ENCODE measurements around the gene NUB1.
A peak's percentile ranks its signal among the peaks of the same experiment; 100 is the strongest.

NUB1 gene

DNA sequence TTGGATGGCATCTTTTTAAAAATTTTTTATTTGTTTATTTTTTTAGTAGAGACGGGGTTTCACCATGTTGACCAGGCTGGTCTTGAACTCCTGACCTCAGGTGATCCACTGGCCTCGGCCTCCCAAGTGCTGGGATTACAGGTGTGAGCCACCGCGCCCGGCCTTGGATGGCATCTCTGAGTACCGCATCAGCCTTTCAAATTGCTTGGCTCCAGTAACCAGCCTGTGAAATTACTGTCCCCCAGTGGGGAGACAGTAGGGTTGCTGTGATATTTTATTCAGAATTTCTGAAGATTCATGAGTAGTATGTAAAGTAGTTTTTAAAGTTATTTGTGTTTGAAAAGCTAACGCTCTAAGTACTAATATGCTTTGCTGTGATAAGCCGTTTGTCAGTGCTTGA is 1.2 kb downstream of the NUB1 start:
- DNase-seq (ENCODE audit: low read depth, low spot score) = no peak

DNA sequence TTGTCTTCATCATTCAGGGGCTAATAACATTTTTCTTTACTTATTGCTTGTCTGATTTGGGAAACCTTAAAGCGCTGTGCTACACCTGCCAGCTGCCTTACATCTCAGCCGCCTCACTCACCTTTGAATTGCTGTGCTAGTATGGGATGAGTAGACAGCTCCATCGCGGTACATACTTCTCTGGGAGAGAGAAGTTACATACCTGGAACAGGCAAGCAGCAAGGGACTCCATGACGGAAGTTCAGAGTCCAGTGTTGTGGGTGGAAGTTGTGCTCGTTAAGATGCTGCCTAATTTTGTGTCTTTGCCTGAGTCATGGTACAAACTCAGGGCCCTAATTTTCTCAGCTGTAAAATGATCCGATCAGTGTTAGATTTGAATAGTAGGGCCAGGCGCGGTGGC is 1.9 kb downstream of the NUB1 start:
- DNase-seq (ENCODE audit: low read depth, low spot score) = no peak

DNA sequence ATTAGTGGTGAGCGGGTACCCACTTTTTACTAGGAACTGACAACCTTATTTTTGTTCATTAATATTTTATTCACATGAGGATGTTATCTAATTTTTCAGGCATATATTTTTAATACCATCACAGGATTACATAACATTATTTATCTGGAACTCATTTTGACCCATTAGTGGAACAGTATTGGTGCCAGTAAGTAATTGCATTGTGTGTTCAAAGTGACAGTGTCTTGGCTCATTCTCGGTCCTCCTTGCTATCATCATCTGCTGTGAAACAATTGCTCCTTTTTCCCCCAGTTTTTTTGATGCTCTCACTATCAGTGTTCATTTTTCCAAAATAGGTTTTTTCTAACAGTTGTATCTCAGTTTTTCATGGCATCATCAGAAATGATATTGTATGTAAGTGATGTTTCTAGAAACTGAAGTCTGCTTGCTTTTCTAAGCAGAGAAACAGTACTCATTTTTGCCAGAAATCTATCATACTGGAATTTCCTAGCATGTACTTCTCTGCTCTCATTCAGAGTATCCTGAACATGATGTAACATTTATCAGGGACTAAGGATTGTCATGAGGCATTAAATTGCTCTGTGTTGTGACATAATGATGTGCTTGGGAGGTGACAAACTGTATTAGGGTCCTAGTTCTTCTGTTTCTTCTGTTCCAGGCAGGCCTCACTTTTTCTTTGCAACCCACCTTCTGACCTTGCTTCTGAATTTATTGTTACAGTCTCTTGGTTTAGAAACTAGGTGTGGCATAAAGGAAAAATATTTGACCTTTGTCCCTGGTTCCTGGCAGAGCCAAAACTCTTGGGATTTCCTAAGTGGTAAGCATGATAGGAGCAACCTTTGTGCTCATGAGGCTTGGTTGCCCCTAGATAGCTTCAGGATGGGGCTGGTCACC is 4.2 kb downstream of the NUB1 start:
- DNase-seq (ENCODE audit: low read depth, low spot score) = no peak

DNA sequence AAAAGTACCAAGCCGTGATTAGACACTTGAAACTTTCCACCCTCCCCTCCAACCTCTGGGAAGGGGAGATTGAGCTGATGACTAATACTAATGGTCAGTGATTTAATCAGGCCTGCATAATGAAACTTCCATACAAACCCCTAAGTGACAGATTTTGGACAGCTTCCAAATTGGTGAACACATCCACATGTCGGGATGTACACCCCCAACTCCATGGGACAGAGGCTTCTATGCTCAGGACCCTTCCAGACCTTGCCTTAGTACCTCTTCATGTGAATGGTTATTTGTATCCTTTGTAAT is 4.8 kb downstream of the NUB1 start:
- no peak for DNase-seq (ENCODE audit: low read depth, low spot score)

DNA sequence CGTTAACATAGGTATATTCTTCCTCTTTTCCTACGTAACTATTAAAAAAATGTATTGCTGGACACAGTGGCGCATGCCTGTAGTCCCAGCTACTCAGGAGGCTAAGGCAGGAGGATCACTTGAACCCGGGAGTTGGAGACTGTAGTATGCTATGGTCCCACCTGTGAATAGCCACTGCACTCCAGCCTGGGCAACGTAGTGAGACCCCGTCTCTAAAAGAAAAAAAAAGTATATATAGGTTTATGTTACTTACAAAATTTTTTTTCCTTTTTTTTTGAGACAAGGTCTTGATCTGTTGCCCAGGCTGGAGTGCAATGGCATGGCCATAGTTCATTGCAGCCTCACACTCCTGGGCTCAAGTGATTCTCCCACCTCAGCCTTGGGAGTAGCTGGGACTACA is 5.6 kb downstream of the NUB1 start:
- no peak for DNase-seq (ENCODE audit: low read depth, low spot score)

DNA sequence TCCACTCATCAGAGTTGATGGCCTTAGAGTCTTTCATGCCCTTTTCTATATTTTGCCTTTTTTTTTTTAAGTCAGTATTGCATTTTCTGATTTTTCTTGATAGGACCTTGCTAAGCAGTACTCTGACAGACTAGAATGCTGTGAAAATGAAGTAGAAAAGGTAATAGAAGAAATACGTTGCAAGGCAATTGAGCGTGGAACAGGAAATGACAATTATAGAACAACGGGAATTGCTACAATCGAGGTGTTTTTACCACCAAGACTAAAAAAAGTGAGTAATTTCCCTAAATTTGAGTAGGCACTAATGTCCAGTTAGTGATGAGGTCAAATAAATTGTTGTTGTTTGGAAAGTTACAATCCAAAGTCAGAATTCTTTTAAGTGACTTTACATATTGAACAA is 7.4 kb downstream of the NUB1 start:
- DNase-seq (ENCODE audit: low read depth, low spot score) = no peak

DNA sequence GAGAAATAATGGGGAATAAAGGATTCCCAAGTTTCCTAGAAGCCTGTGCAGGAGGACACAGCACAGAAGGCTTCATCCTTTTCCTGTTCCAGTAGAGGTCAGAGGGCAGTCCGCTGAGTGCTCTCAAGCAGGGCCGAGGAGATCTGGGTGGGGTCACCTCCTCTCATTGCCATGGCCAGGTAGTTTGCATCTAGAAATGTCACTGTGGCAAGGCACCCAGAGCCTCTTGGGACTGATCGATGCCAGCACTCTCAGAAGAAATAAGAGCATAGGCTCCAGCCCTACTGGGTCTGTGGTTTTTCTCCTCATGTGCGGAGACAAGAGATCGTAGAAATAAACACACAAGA is 7.9 kb downstream of the NUB1 start:
- no peak for DNase-seq (ENCODE audit: low read depth, low spot score)

DNA sequence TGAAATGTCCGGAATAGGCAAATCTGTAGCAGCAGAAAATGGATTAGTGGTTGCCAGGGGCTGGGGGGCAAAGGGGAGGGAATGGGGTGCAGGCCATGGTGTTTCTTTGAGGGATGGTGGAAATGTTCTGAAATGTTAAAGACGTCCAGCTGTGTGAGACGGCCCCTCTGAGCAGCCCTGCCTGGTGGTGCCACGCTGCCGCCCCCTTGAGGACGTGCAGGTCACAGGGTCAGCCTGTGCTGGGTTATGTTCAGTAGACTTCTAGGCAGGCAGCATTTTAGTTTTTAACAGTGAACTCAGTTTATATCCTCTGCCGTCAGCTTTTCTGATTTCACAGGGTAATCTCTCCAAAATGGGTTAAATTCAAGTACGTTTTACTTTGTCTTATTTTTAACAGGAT is 9.4 kb downstream of the NUB1 start:
- DNase-seq (ENCODE audit: low read depth, low spot score) = no peak

DNA sequence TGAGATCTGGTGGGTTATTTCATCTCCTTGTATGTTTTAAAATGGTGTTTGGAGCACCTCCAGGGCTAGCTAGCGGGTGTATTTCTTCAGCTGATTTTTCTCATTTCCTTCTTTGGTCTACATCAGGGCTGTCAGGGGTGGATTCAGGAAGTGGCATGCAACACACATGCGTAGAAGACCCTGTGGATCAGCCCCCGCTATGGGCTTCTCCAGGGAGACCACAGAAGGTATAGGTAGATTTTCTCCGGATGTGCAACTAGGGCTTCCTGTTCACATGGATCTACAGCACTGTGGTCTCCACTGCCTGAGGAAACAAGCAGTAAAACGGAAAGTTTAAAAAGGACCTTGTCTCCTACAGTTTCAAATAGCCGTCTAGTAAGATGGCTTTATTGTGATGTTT is 10.4 kb downstream of the NUB1 start:
- no peak for DNase-seq (ENCODE audit: low read depth, low spot score)

DNA sequence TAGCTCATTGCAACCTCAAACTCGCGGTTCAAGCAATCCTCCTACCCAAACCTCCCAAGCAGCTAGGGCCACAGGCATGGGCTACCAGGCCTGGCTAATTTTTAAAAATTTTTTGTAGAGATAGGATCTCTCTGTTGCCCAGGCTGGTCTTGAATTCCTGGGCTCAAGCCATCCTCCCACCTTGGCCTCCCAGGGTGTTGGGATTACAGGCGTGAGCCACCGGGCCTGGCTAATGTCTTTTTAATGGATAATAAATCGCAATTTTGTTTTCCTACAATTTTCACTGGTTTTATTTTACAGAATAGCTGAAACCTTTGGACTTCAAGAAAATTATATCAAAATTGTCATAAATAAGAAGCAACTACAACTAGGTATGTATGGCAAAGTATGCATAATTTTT is 10.9 kb downstream of the NUB1 start:
- no peak for DNase-seq (ENCODE audit: low read depth, low spot score)

DNA sequence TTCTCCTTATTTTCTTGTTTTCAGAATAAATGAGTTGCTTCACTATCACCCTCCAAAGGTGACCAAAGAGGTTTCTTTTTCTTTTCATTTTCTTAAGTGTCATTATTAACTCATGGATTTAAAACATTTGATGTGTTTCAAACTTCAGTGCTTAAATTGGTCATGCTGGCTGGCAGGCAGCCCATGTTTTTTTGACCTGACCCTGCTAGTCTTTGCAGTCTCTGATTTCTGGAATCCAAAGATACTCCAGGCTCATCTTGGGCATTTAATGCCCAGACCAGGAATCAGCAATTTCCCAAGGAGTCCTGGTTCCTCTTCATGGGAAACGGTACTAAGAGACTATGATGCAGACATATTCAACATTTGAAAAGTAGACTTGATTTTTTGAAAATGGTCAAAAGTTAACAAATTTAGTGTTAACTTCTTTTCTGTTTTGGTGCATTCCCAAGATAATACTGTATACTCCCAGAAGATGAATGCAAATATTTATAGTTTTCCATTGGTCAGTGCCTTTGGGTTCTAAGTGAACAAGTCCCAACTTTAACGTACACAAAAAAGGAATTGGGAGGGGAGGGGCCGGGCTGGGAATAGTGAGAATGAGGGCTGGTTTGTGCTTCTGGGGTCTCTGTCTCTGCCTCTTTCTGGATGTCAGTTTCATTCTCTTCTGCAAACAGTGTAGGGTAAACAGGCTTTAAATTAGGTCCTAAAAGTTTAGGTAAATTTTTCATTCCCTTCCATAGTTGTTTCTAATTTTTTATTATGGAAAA is 19.8 kb downstream of the NUB1 start:
- DNase-seq (ENCODE audit: low read depth, low spot score) = no peak

DNA sequence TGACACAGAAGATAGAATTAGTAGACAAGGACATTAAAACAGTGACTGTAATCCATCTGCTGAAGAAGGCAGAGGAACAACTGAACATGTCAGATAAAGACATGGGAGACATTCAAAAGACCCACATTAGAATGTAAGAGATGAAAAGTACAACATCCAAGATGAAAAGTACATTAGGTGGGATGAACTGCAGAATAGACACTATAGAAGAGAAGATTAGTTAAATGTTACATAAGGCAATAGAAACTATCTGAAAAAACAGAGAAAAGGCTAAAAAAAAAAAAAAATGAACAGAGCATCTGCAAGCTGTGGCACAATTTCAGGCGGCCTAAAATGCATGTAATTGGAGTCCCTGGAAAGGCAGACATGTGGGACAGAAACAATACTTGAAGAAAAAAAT is 21.6 kb downstream of the NUB1 start:
- DNase-seq (ENCODE audit: low read depth, low spot score) = no peak

DNA sequence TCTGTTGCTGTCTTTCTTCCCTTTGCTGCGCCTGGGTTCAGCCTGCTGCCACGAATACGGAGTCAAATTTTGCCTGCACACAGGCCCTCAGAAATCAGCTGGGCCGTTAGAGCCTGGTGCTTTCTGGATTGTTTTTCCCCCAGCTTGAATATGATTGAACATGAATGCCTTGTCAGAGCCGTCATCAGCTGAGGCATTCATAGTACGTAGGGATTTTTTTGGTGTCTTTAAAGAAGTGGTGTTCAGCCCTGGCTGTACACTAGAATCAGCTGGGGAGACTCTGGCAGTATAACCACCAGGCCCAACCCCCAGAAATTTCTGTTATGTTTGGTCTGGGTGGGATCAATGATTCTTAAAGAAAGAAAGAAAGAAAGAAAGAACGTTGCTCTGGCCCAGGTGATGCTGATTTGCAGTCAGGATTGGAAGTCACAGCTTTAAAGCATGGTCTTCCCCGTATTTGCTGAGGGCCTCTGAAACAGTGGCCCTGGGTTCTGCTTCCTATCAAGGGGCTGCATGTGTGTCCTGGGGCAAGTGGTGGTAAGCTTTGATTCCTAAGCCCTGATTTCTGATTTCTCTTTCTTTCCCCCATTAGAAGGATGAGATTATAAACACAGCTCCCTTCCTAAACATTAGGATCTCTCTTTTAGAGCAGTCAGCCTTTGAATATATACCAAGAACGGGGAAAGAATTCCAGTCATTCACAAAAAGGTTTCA is 24.7 kb downstream of the NUB1 start:
- DNase-seq (ENCODE audit: low read depth, low spot score) = no peak

DNA sequence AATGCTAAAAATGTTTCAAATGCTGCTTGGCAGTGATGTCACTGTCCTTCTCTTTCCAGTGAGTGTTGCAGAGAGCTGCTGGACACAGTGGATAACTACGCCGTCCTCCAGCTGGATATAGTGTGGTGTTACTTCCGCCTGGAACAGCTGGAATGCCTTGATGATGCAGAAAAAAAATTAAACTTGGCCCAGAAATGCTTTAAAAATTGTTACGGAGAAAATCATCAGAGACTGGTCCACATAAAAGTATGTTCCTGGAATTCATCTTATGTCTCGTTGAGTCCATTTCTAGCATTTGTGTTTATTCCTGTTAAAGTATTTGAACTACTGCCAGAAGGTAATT is 25.2 kb downstream of the NUB1 start:
- no peak for DNase-seq (ENCODE audit: low read depth, low spot score)

DNA sequence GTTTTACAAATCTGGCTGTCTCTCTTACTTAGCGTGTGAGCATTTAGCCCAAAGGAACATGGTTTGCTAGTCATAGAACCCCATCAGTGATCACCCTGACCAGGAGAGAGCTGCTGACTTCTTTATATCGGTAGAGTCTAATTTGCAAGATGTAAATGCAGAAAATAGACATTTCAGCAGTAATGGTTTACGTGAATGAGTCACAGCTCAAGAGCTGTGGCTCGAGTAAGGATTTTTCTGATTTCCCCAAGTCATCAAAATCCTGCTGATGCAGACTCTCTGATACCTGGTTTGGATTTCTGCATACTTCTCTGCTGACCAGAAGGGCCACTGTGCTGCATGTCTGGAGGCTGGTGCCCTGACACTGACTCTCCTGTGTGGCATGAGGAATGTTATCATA is 25.7 kb downstream of the NUB1 start:
- no peak for DNase-seq (ENCODE audit: low read depth, low spot score)

DNA sequence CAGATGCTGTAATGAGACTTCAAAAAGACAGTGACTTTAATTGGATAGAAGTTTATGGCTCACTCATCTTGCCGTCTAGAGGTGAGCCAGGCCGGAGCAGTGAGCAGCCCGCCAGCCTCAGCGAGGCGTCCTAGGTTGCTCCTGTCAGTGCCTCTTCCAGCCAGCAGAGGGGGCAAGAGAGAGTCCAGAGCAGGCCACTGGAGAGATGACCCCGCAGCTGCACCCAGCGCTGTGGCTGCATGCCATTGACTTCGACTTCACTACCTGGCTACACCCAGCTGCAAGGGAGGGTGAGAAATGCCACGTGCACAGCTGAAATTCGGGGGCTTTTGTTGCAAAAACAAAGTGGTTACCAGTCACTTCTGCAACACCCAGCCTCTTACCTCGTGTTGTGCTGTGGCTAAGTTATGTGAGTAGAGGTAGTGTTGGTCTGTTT is 26.5 kb downstream of the NUB1 start:
- peak; percentile 51 for DNase-seq (ENCODE audit: low read depth, low spot score)

DNA sequence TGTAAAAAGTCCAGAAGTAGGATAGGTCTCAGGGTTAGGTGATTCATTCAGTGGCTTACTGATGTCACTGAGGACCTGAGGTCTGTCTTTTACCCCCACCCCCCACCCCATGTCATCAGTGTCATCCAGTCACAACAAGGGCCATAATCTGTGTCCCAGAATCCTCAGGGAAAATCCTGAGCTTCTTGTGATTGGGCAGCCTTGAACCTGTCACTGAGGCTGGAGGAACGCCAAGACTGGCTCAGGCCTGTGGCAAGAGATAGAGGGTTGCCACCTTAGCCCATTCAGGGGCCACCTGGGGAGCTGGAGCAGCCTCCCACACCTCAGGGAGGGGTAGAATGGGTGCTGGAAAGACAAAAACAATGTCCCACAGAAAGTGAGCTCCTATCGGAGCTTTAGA is 29.7 kb downstream of the NUB1 start:
- DNase-seq (ENCODE audit: low read depth, low spot score) = no peak

DNA sequence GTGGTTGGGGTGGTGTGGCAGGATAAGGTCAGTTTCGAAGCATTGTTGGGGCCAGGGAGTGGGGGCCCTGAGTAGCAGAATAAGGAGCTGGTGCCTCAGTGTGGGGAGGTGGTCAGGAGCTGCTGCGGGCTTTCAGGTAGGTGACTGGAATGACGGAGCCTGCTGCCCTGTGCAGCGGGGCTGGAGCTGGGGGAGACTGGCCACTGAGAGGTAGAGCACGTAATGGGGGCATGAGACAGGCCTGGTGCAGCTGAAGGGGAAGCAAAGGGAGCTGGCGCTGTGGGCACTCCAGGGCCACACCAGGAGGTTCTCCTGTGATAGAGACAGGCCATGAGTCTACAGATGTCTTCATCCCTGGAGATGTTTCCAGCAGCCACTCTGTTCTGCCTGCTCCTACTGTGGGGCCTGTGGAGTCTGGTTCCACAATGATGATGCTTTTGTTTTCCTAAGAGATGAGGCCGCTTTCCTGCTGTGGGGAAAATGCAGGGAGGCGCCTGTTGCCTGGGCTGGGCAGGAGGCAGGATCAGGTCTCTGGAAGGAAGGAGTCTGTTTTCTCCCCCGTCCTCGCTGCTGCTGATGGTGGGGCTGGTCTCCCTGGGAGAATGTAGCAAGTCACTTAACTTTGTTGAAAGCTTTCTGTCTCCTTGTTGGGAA is 31.1 kb downstream of the NUB1 start:
- DNase-seq (ENCODE audit: low read depth, low spot score) = no peak

DNA sequence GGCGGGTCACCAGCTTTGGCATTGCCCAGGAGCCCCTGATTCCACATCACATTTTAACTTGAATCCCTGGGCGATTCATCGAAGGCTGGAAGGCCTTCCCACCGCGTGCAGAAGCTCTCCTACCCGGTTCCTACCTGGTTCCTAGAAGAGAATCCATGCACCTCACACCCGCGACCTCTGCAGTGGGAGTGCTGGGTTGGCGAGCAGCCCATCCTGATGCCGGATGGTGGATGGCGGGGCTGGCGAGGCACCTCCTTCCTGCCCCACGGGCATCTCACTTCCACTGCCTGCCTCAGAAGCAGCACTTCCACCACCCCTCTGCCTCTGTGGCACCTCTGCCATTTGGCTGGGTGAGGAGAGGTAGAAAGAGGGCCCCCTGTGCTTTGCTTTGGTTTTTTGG is 32.0 kb downstream of the NUB1 start:
- no peak for DNase-seq (ENCODE audit: low read depth, low spot score)

DNA sequence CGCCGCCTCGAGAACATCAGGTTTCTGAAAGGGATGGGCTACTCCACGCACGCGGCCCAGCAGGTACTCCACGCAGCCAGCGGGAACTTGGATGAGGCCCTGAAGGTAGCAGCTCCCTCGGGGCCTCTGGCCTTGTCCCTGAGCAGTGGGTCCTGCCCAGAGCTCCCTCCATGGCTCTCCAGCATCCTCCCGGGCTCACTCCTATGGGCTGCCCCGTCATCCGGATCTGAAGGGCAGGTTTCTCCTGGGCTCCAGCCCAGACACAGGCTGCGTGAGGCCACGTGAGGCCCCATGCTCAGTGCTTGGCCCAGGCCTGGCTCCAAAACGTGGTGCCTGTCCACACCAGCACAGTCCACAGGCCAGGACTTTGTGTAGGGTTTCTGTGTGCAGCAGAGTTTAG is 32.5 kb downstream of the NUB1 start:
- no peak for DNase-seq (ENCODE audit: low read depth, low spot score)

DNA sequence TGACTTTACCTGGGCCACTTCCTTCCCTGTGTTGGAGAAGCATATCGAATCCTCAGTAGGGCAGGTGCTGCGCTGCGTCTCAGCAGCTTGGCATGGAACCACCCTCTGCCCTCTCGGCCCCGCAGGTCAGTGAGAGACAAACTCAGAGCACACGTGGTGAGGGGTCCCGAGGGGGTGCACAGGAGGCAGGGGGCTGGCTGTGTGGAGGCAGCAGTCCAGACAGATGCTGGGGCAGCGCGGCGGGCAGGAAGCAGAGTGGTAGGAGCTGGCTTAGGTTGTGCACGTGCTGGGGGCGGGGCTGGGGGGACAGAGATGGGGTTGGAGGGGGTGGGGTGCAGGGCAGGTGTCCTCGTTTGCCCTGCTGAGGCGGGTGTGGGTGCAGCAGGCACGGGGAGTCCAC is 33.1 kb downstream of the NUB1 start:
- DNase-seq (ENCODE audit: low read depth, low spot score) = no peak

DNA sequence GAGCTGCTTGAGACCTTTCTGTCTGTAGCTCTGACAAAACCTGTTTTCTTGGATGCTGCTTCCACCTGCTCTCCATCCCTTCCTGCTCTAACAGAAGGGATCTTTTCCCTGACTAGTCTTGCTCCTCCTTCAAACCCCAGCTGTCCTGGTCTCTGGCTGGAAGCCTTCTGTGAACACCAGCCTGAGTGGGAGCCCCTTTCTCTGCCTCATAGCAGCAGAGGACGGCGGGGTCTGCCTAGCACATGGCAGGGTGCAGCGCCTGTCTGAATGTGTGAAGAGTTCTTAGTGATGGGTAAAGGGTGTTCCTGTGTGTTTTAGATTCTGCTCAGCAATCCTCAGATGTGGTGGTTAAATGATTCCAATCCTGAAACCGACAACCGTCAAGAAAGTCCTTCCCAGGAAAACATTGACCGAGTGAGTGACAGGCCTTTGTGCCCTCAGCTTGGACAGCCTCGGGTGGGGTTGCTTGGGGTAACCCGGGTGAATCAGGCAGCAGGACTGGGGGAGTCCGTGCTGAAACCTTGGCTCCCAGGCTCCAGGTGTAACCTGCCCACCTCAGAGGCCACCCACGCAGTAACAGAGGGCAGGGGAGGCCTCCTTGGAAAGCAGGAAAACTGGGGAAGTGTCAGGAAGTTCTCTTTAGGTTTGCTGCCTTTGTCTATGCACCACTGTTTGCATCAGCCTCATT is 34.1 kb downstream of the NUB1 start:
- no peak for DNase-seq (ENCODE audit: low read depth, low spot score)

Data from activated CD4-positive, CD25-positive, alpha-beta regulatory T cell treated with anti-CD3 and anti-CD28 coated beads, Interleukin-2, amount 50 U/mL, for 16 hours (primary cell).